ENCODE data around the gene PARD3.

DNA sequence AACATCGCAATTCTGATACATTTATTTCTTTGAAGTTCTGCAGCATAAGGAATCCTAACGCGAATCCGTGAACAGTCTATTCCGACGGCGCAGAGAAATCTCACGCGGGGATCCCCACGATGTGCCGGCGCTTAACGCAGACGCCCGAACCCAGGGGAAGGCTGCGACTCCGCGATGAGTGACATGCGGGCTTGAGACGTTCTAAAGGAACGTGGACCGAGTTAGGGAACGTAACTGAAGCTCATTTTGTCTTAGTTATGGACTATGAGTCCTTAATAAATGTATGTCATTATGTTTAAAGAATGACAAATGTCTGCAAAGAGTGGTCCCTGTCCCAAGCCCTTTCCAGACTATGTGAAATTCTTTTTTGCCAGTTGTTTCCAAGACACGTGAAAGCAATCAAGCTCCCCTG lies 995 bp upstream of the PARD3 start:
- TF ChIP-seq, protein P1, sequence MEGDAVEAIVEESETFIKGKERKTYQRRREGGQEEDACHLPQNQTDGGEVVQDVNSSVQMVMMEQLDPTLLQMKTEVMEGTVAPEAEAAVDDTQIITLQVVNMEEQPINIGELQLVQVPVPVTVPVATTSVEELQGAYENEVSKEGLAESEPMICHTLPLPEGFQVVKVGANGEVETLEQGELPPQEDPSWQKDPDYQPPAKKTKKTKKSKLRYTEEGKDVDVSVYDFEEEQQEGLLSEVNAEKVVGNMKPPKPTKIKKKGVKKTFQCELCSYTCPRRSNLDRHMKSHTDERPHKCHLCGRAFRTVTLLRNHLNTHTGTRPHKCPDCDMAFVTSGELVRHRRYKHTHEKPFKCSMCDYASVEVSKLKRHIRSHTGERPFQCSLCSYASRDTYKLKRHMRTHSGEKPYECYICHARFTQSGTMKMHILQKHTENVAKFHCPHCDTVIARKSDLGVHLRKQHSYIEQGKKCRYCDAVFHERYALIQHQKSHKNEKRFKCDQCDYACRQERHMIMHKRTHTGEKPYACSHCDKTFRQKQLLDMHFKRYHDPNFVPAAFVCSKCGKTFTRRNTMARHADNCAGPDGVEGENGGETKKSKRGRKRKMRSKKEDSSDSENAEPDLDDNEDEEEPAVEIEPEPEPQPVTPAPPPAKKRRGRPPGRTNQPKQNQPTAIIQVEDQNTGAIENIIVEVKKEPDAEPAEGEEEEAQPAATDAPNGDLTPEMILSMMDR (IDR thresholded peaks at IDR 0.05; ENCODE audit: poor library complexity, severe bottlenecking), result no peak
- TF ChIP-seq TAF1 (IDR thresholded peaks at IDR 0.05; ENCODE audit: low read depth) (peak; percentile 54), EZH2 (IDR thresholded peaks at IDR 0.05; ENCODE audit: borderline replicate concordance, insufficient read depth, low read length, poor library complexity, severe bottlenecking) (no peak), SMC3 (conservative IDR thresholded peaks at IDR 0.05; ENCODE audit: poor library complexity) (no peak), POLR2AphosphoS5 (IDR thresholded peaks at IDR 0.05) (no peak), EP300 (conservative IDR thresholded peaks at IDR 0.05; ENCODE audit: poor library complexity, severe bottlenecking) (no peak)
